HEK293 (cell line): Measurements from ENCODE around the gene OPA3.

ENCODE experiments used
- GLIS2 ChIP-seq: fragments of 450-650 bp; formaldehyde crosslinking; IDR thresholded peaks from 2 replicates; pipeline ENCODE4 v1.5.1; 2016; ENCODE audit warnings: missing biosample characterization, missing genetic modification characterization
- IKZF3 ChIP-seq: fragments of 450-650 bp; IDR thresholded peaks from 2 replicates; pipeline ENCODE4 v1.5.0; 2018; ENCODE audit warnings: missing biosample characterization, mild to moderate bottlenecking, missing genetic modification characterization, moderate library complexity
- KLF17 ChIP-seq: fragments of 450-650 bp; formaldehyde crosslinking; IDR thresholded peaks from 2 replicates; pipeline ENCODE4 v1.5.1; 2016; ENCODE audit warnings: missing biosample characterization, missing genetic modification characterization
- MEIS1 ChIP-seq: sonication (generic); formaldehyde crosslinking; IDR thresholded peaks from 2 replicates; pipeline ENCODE4 v1.8.1; 2022; ENCODE audit warnings: missing genetic modification reagents, mild to moderate bottlenecking, borderline replicate concordance
- OVOL3 ChIP-seq: fragments of 450-650 bp; formaldehyde crosslinking; IDR thresholded peaks from 2 replicates; pipeline ENCODE4 v1.5.1; 2016; ENCODE audit warnings: missing biosample characterization, missing genetic modification characterization
- SP3 ChIP-seq: fragments of 450-650 bp; formaldehyde crosslinking; IDR thresholded peaks from 2 replicates; pipeline ENCODE4 v1.5.1; 2016; ENCODE audit warnings: missing biosample characterization, missing genetic modification characterization
- TCF7L2 ChIP-seq: IDR thresholded peaks from 2 replicates; pipeline ENCODE4 v1.6.1; 2011; ENCODE audit warnings: low read depth, mild to moderate bottlenecking, inconsistent platforms, low read length, moderate library complexity, borderline replicate concordance
- ZBTB17 ChIP-seq: fragments of 450-650 bp; formaldehyde crosslinking; IDR thresholded peaks from 2 replicates; pipeline ENCODE4 v1.5.1; 2016; ENCODE audit warnings: missing biosample characterization, missing genetic modification characterization
- ZBTB20 ChIP-seq: fragments of 450-650 bp; formaldehyde crosslinking; IDR thresholded peaks from 2 replicates; pipeline ENCODE4 v1.5.1; 2016; ENCODE audit warnings: missing biosample characterization, missing genetic modification characterization
- ZBTB49 ChIP-seq: fragments of 450-650 bp; formaldehyde crosslinking; IDR thresholded peaks from 2 replicates; pipeline ENCODE4 v1.5.1; 2016; ENCODE audit warnings: missing biosample characterization, missing genetic modification characterization, low read depth
- ZEB2 ChIP-seq: fragments of 450-650 bp; formaldehyde crosslinking; IDR thresholded peaks from 2 replicates; pipeline ENCODE4 v1.5.1; 2016; ENCODE audit warnings: missing biosample characterization, missing genetic modification characterization
- ZFHX2 ChIP-seq: fragments of 450-650 bp; formaldehyde crosslinking; conservative IDR thresholded peaks from 2 replicates; pipeline ENCODE4 v1.5.1; 2016; ENCODE audit warnings: missing biosample characterization, missing genetic modification characterization
- ZFP69B ChIP-seq: fragments of 450-650 bp; formaldehyde crosslinking; IDR thresholded peaks from 2 replicates; pipeline ENCODE4 v1.5.1; 2016; ENCODE audit warnings: missing biosample characterization, missing genetic modification characterization
- ZNF169 ChIP-seq: fragments of 450-650 bp; formaldehyde crosslinking; IDR thresholded peaks from 2 replicates; pipeline ENCODE4 v1.5.1; 2016; ENCODE audit warnings: missing biosample characterization, missing genetic modification characterization
- ZNF2 ChIP-seq: fragments of 450-650 bp; formaldehyde crosslinking; IDR thresholded peaks from 2 replicates; pipeline ENCODE4 v1.5.1; 2016; ENCODE audit warnings: missing biosample characterization, missing genetic modification characterization
- ZNF223 ChIP-seq: fragments of 450-650 bp; formaldehyde crosslinking; IDR thresholded peaks from 2 replicates; pipeline ENCODE4 v1.5.1; 2016; ENCODE audit warnings: missing biosample characterization, missing genetic modification characterization
- ZNF335 ChIP-seq: fragments of 450-650 bp; formaldehyde crosslinking; conservative IDR thresholded peaks from 2 replicates; pipeline ENCODE4 v1.5.1; 2016; ENCODE audit warnings: missing biosample characterization, missing genetic modification characterization
- ZNF366 ChIP-seq: fragments of 450-650 bp; formaldehyde crosslinking; conservative IDR thresholded peaks from 2 replicates; pipeline ENCODE4 v1.5.1; 2016; ENCODE audit warnings: missing biosample characterization, missing genetic modification characterization
- ZNF37A ChIP-seq: fragments of 450-650 bp; IDR thresholded peaks from 2 replicates; pipeline ENCODE4 v1.5.1; 2018; ENCODE audit warnings: missing biosample characterization, missing genetic modification characterization
- ZNF501 ChIP-seq: fragments of 450-650 bp; formaldehyde crosslinking; IDR thresholded peaks from 2 replicates; pipeline ENCODE4 v1.5.1; 2016; ENCODE audit warnings: missing biosample characterization, missing genetic modification characterization
- ZNF510 ChIP-seq: fragments of 450-650 bp; formaldehyde crosslinking; IDR thresholded peaks from 2 replicates; pipeline ENCODE4 v1.5.1; 2018; ENCODE audit warnings: mild to moderate bottlenecking, missing genetic modification characterization, missing biosample characterization; ENCODE audit not compliant: insufficient replicate concordance
- ZNF529 ChIP-seq: fragments of 450-650 bp; formaldehyde crosslinking; IDR thresholded peaks from 2 replicates; pipeline ENCODE4 v1.5.1; 2017; ENCODE audit warnings: missing genetic modification characterization, missing biosample characterization; ENCODE audit not compliant: insufficient replicate concordance
- ZNF654 ChIP-seq: fragments of 450-650 bp; formaldehyde crosslinking; IDR thresholded peaks from 2 replicates; pipeline ENCODE4 v1.5.1; 2016; ENCODE audit warnings: low read depth, missing biosample characterization, missing genetic modification characterization
- ZNF747 ChIP-seq: fragments of 450-650 bp; formaldehyde crosslinking; IDR thresholded peaks from 2 replicates; pipeline ENCODE4 v1.5.1; 2016; ENCODE audit warnings: missing biosample characterization, missing genetic modification characterization
- ZNF76 ChIP-seq: fragments of 450-650 bp; formaldehyde crosslinking; IDR thresholded peaks from 2 replicates; pipeline ENCODE4; 2016; ENCODE audit warnings: low read depth, missing biosample characterization, missing genetic modification characterization, borderline replicate concordance
- ZNF843 ChIP-seq: fragments of 450-650 bp; formaldehyde crosslinking; IDR thresholded peaks from 2 replicates; pipeline ENCODE4 v1.5.1; 2016; ENCODE audit warnings: missing biosample characterization, missing genetic modification characterization
- ZXDB ChIP-seq: fragments of 450-650 bp; formaldehyde crosslinking; IDR thresholded peaks from 2 replicates; pipeline ENCODE4 v1.5.1; 2016; ENCODE audit warnings: missing biosample characterization, missing genetic modification characterization
- TF ChIP-seq, protein P1 (sequence below): fragments of 450-650 bp; formaldehyde crosslinking; IDR thresholded peaks from 2 replicates; pipeline ENCODE4 v1.5.1; 2017; ENCODE audit warnings: missing biosample characterization, mild to moderate bottlenecking, missing genetic modification characterization, moderate library complexity
- TF ChIP-seq, protein P2 (sequence below): fragments of 450-650 bp; formaldehyde crosslinking; IDR thresholded peaks from 2 replicates; pipeline ENCODE4 v1.5.1; 2016; ENCODE audit warnings: missing biosample characterization, missing genetic modification characterization
- TF ChIP-seq, protein P3 (sequence below): fragments of 450-650 bp; formaldehyde crosslinking; optimal IDR thresholded peaks from 2 replicates; pipeline ENCODE3; 2016; ENCODE audit warnings: missing biosample characterization, mild to moderate bottlenecking, missing genetic modification characterization

OPA3 gene

DNA sequence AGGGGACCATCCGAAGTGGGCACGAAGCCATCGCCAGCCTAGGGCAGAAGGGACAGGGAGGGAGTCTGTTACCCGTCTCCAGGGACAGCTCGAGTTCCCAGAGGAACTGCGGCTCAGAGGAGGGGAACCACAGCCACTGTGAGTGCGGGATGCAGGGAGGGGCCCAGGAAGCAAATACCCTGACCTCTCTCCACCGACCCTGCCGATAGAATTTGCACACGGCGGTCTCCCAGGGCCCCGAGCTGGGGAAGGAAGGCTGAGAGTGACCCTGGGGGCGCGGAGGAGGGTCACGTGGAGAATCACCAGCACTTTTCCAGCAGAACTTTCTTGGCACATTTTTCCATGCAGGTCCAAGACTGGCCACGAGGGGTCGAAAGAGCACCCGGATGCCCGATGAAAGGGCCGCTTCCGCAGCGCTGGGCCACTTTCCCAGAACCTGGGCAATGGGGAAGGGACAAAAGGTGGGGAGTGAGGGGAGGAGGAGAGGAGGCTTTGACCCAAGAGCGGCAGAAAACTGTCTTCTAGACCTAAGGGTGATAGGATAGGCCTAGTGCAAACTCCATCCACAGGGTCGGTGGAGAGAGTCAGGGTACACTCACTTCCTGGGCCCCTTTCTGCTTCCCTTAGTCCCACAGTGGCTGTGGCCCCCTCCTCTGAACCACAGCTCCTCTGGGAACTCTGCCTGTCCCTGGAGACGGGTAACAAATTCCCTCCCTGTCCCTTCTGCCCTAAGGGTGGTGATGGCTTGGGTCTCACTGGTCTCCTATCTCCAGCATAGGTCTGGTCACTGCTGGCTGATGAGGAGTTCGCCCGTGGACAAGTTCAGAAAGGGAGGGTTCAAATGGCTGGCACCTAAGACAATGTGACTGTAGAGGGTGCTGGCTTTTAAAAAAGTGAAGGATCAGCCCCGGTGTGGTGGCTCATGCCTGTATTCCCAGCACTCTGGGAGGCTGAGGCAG lies 22.7 kb upstream of the OPA3 start (continued):
- TF ChIP-seq ZEB2 (peak; percentile 72), ZFP69B (0 out of 2 replicates have a peak, but pooled peaks have one; percentile 31), ZNF529 (tag by site-specific recombination) (no peak), SP3 (tag by site-specific recombination) (0 out of 2 replicates have a peak, but pooled peaks have one; percentile 15), ZNF654 (tag by site-specific recombination) (peak; percentile 43), ZNF169 (tag by site-specific recombination) (no peak), ZNF2 (tag by site-specific recombination) (no peak), MEIS1 (CRISPR knock-in tag) (no peak), GLIS2 (tag by site-specific recombination) (peak; percentile 27; the same call in 1 of the 2 replicates), ZNF37A (no peak), ZNF76 (tag by site-specific recombination) (peak; percentile 31; the same call in 1 of the 2 replicates), ZNF366 (tag by site-specific recombination) (peak; percentile 78), ZNF843 (tag by site-specific recombination) (peak; percentile 49; the same call in 1 of the 2 replicates), KLF17 (tag by site-specific recombination) (peak; percentile 49; the same call in 1 of the 2 replicates), TCF7L2 (peak; percentile 82; the same call in 1 of the 2 replicates), ZFHX2 (tag by site-specific recombination) (0 out of 2 replicates have a peak, but pooled peaks have one; percentile 27), ZNF510 (tag by site-specific recombination) (no peak), ZNF223 (tag by site-specific recombination) (no peak), ZXDB (peak; percentile 50; the same call in 1 of the 2 replicates), ZNF501 (tag by site-specific recombination) (no peak), ZNF335 (tag by site-specific recombination) (peak; percentile 56), ZNF747 (tag by site-specific recombination) (no peak), ZBTB17 (tag by site-specific recombination) (peak; percentile 65), ZBTB20 (tag by site-specific recombination) (peak; percentile 39; the same call in 1 of the 2 replicates), IKZF3 (tag by site-specific recombination) (peak; percentile 98), OVOL3 (tag by site-specific recombination) (no peak), ZBTB49 (no peak)
- TF ChIP-seq, protein P1, sequence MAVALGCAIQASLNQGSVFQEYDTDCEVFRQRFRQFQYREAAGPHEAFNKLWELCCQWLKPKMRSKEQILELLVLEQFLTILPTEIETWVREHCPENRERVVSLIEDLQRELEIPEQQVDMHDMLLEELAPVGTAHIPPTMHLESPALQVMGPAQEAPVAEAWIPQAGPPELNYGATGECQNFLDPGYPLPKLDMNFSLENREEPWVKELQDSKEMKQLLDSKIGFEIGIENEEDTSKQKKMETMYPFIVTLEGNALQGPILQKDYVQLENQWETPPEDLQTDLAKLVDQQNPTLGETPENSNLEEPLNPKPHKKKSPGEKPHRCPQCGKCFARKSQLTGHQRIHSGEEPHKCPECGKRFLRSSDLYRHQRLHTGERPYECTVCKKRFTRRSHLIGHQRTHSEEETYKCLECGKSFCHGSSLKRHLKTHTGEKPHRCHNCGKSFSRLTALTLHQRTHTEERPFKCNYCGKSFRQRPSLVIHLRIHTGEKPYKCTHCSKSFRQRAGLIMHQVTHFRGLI (tag by site-specific recombination): no peak
- TF ChIP-seq, protein P2, sequence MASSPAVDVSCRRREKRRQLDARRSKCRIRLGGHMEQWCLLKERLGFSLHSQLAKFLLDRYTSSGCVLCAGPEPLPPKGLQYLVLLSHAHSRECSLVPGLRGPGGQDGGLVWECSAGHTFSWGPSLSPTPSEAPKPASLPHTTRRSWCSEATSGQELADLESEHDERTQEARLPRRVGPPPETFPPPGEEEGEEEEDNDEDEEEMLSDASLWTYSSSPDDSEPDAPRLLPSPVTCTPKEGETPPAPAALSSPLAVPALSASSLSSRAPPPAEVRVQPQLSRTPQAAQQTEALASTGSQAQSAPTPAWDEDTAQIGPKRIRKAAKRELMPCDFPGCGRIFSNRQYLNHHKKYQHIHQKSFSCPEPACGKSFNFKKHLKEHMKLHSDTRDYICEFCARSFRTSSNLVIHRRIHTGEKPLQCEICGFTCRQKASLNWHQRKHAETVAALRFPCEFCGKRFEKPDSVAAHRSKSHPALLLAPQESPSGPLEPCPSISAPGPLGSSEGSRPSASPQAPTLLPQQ (tag by site-specific recombination): peak; percentile 62
- TF ChIP-seq, protein P3, sequence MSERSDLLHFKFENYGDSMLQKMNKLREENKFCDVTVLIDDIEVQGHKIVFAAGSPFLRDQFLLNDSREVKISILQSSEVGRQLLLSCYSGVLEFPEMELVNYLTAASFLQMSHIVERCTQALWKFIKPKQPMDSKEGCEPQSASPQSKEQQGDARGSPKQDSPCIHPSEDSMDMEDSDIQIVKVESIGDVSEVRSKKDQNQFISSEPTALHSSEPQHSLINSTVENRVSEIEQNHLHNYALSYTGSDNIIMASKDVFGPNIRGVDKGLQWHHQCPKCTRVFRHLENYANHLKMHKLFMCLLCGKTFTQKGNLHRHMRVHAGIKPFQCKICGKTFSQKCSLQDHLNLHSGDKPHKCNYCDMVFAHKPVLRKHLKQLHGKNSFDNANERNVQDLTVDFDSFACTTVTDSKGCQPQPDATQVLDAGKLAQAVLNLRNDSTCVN (tag by site-specific recombination): peak; percentile 36
